KMS-11 (cell line): ENCODE results near the gene TPSB2.
"Not testable (repeated sequence)": the region's sequence is repeated elsewhere in the genome, so short reads cannot be mapped to it uniquely, and the experiment has no call there.

Experiments used
- H2AFZ ChIP-seq: fragments of 200-600 bp; sonication (generic); 2 replicates; pipeline ENCODE4 v1.6.1; 2016; ENCODE audit warnings: antibody characterized with exemption, mixed run types, low read depth
- H3K27ac ChIP-seq: fragments of 200-600 bp; sonication (generic); 2 replicates; pipeline ENCODE4 v1.6.1; 2016; ENCODE audit warnings: mild to moderate bottlenecking, mixed run types
- H3K27me3 ChIP-seq: fragments of 200-600 bp; sonication (generic); 2 replicates; pipeline ENCODE4 v1.6.1; 2017; ENCODE audit warnings: mild to moderate bottlenecking, low read depth, mixed run types, moderate library complexity; ENCODE audit not compliant: insufficient read depth
- H3K36me3 ChIP-seq: fragments of 200-600 bp; sonication (generic); 2 replicates; pipeline ENCODE4 v1.6.1; 2017; ENCODE audit warnings: mild to moderate bottlenecking, mixed run types; ENCODE audit not compliant: insufficient read depth
- H3K4me1 ChIP-seq: fragments of 200-600 bp; sonication (generic); 2 replicates; pipeline ENCODE4 v1.6.1; 2016; ENCODE audit warnings: mild to moderate bottlenecking, low read depth, mixed run types; ENCODE audit not compliant: poor library complexity, severe bottlenecking
- H3K4me2 ChIP-seq: fragments of 200-600 bp; sonication (generic); 2 replicates; pipeline ENCODE4 v1.7.0; 2016; ENCODE audit warnings: mild to moderate bottlenecking, mixed run types
- H3K4me3 ChIP-seq: fragments of 200-600 bp; sonication (generic); IDR thresholded peaks from 2 replicates; pipeline ENCODE4 v1.6.1; 2017; ENCODE audit warnings: low read depth, low read length, mixed read lengths; ENCODE audit not compliant: insufficient read depth
- H3K79me2 ChIP-seq: fragments of 200-600 bp; sonication (generic); 2 replicates; pipeline ENCODE4 v1.6.1; 2016; ENCODE audit warnings: low read depth, mixed run types; ENCODE audit not compliant: insufficient read depth
- H3K9ac ChIP-seq: fragments of 200-600 bp; sonication (generic); 2 replicates; pipeline ENCODE4 v1.6.1; 2016; ENCODE audit warnings: mild to moderate bottlenecking, mixed run types
- H4K20me1 ChIP-seq: fragments of 200-600 bp; sonication (generic); 2 replicates; pipeline ENCODE4 v1.6.1; 2016; ENCODE audit warnings: mild to moderate bottlenecking, mixed run types; ENCODE audit not compliant: insufficient read depth
- TF ChIP-seq, protein P1 (sequence below): fragments of 200-600 bp; sonication (generic); conservative IDR thresholded peaks from 2 replicates; pipeline ENCODE4 v1.6.1; 2017; ENCODE audit warnings: low read depth, mild to moderate bottlenecking, antibody characterized with exemption, low read length, moderate library complexity, mixed read lengths

Gene TPSB2

DNA sequence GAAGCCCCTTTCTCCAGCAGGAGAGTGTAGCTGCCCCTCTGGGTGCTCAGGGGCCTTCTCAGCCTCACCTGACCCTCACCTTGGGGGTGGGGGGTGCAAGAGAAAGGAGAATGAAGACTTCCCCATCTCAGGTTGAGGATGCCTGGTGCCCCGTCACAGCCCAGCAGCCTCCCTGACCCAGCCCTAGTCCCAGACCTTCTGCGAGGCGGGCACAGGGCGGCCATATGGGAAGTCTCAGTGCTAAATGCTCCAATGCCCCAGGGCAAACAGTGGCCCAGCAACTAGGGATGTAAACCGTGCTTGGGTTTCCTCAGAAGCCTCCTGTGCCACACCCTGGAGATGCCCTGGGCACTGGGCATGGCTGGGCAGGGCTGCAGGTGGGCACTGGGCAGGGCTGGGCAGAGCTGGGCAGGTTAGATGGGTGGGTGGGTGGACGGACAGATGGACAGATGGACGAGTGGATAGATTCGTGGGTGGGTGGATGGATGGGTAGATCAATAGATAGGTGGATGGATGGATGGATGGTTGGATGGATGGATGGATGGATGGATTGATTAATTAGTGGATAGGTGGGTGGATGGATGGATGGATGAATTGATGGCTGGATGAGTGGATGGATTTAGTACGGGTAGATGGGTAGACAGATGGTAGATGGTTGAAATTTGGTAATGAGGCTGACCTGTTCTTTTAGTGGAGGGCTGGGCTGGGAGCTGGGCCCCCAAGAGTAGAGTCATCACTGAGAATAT, 42.6 kb upstream of the TPSB2 start:
- H3K4me2 ChIP-seq = no peak overlapping the region
- H3K9ac ChIP-seq = no peak overlapping the region
- no peak overlapping the region for H3K4me3 ChIP-seq
- H2AFZ ChIP-seq = no peak overlapping the region
- TF ChIP-seq, protein P1, sequence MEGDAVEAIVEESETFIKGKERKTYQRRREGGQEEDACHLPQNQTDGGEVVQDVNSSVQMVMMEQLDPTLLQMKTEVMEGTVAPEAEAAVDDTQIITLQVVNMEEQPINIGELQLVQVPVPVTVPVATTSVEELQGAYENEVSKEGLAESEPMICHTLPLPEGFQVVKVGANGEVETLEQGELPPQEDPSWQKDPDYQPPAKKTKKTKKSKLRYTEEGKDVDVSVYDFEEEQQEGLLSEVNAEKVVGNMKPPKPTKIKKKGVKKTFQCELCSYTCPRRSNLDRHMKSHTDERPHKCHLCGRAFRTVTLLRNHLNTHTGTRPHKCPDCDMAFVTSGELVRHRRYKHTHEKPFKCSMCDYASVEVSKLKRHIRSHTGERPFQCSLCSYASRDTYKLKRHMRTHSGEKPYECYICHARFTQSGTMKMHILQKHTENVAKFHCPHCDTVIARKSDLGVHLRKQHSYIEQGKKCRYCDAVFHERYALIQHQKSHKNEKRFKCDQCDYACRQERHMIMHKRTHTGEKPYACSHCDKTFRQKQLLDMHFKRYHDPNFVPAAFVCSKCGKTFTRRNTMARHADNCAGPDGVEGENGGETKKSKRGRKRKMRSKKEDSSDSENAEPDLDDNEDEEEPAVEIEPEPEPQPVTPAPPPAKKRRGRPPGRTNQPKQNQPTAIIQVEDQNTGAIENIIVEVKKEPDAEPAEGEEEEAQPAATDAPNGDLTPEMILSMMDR = no peak
- no peaks in the 10 kb centered on the region for H3K79me2 ChIP-seq
- no peak overlapping the region for H3K27ac ChIP-seq
- H3K36me3 ChIP-seq = no peaks in the 10 kb centered on the region
- H4K20me1 ChIP-seq = no peaks in the 10 kb centered on the region
- H3K4me1 ChIP-seq = no peaks in the 10 kb centered on the region
- peaks cover 92% of the 10 kb centered on the region for H3K27me3 ChIP-seq

DNA sequence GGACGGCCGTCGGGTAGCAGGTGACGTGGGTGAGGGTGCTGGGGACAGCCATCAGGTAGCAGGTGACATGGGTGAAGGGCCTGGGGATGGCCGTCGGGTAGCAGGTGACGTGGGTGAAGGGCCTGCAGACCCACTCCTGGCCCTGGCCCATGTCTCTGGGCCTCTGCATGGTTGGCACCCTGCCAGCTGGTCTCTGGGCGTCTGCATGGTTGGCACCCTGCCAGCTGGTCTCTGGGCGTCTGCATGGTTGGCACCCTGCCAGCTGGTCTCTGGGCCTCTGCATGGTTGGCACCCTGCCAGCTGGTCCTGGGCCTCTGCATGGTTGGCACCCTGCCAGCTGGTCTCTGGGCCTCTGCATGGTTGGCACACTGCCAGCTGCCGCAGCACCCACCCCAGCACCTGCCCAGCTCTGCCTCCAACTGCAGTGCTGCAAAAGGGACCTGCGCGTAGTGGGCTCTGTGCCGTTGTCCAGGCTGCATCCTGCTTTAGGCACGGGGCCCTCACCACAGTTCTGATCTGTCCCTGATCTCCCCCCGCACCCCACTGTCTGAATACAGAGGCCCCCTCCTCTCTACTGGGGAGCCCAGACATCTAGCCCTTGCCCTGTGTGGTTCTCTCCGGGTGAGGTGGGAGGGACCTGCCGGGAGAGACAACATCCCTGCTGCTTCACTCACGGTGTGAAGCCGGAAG, 41.9 kb upstream of the TPSB2 start:
- not testable (repeated sequence) for H3K9ac ChIP-seq, H3K4me3 ChIP-seq, H2AFZ ChIP-seq, H3K79me2 ChIP-seq, H3K4me1 ChIP-seq, H4K20me1 ChIP-seq, H3K4me2 ChIP-seq, H3K36me3 ChIP-seq, H3K27ac ChIP-seq
- peaks cover 92% of the 10 kb centered on the region for H3K27me3 ChIP-seq

DNA sequence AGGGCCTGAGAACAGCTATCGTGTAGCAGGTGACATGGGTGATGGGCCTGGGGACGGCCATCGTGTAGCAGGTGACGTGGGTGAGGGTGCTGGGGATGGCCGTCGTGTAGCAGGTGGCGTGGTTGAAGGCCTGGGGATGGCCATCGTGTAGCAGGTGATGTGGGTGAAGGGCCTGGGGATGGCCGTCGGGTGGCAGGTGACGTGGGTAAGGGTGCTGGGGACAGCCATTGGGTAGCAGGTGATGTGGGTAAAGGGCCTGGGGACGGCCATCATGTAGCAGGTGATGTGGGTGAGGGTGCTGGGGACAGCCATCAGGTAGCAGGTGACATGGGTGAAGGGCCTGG, 41.4 kb upstream of the TPSB2 start:
- Histone ChIP-seq H3K27me3 (peaks cover 94% of the 10 kb centered on the region), H3K4me3 (no peak overlapping the region), H3K79me2 (no peaks in the 10 kb centered on the region), H3K4me1 (no peaks in the 10 kb centered on the region), H3K9ac (no peak overlapping the region), H3K36me3 (no peaks in the 10 kb centered on the region), H2AFZ (no peak overlapping the region), H3K27ac (no peak overlapping the region), H4K20me1 (no peaks in the 10 kb centered on the region), H3K4me2 (no peak overlapping the region)
- TF ChIP-seq, protein P1 = no peak

DNA sequence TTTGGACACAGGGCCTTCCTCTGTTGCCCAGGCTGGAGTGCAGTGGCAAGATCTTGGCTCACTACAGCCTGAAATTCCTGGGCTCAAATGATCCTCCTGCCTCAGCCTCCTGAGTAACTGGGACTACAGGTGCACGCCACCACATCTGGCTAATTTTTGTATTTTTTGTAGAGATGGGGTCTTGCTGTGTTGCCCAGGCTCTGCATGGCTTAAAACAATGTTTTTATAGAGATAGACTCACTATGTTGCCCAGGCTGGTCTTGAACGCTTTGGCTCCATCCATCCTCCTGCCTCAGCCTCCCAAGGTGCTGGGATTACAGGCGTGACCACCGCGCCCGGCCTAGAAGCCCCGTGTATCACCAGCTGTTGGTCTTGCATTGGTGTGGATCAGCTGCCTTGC, 39.4 kb upstream of the TPSB2 start:
- H2AFZ ChIP-seq, H3K4me2 ChIP-seq, H4K20me1 ChIP-seq, H3K36me3 ChIP-seq, H3K4me1 ChIP-seq, H3K9ac ChIP-seq, H3K79me2 ChIP-seq, H3K4me3 ChIP-seq, H3K27ac ChIP-seq: not testable (repeated sequence)
- H3K27me3 ChIP-seq = peaks cover 90% of the 10 kb centered on the region

DNA sequence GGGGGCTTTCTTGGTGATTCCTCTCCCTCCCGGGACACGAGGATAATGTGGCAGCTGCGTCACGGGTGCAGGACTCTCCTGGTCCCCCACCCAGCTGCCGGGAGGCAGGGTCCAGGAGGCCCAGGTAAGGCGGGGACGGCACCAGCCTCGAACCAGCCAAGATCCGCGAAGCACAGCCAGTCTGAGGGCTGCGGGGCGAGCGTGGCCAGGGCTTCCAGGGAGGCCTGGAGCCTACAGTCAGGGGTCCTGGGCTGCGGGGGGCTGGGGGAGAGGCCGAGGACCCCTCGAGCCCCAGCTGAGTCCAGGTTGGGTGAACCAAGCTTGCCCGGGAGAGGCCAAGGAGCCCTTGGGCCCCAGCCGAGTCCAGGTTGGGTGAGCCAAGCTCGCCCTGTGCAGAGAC, 35.8 kb upstream of the TPSB2 start:
- Histone ChIP-seq H3K4me3 (no peak overlapping the region), H3K79me2 (no peaks in the 10 kb centered on the region), H3K4me2 (no peak overlapping the region), H3K27me3 (peaks cover 92% of the 10 kb centered on the region), H3K9ac (no peak overlapping the region), H2AFZ (no peak overlapping the region), H3K27ac (no peak overlapping the region), H4K20me1 (no peaks in the 10 kb centered on the region), H3K4me1 (no peaks in the 10 kb centered on the region), H3K36me3 (no peaks in the 10 kb centered on the region)
- TF ChIP-seq, protein P1 = no peak
